ENCODE data around the gene DGAT2.
"Not testable (repeated sequence)": the region's sequence is repeated elsewhere in the genome, so short reads cannot be mapped to it uniquely, and the experiment has no call there.

The DGAT2 gene

GRCh38 chr11:75754933-75755332, 13.6 kb upstream of the DGAT2 start:
- not testable (repeated sequence) for DNase-seq (ENCODE audit: low read depth in 3 of 3)

GRCh38 chr11:75757651-75758050, 10.9 kb upstream of the DGAT2 start:
- no peak for DNase-seq (ENCODE audit: low read depth in 3 of 3)

GRCh38 chr11:75759832-75760231, 8.7 kb upstream of the DGAT2 start:
- no peak for DNase-seq (ENCODE audit: low read depth in 3 of 3)

- no peak for DNase-seq (ENCODE audit: low read depth in 3 of 3)
These were observed 8.3 kb upstream of the DGAT2 start for GRCh38 chr11:75760243-75760642.

GRCh38 chr11:75760710-75761493, 7.7 kb upstream of the DGAT2 start:
- no peak for DNase-seq (ENCODE audit: low read depth in 3 of 3)

GRCh38 chr11:75762158-75762557, 6.4 kb upstream of the DGAT2 start:
- no peak for DNase-seq (ENCODE audit: low read depth in 3 of 3)

GRCh38 chr11:75762885-75763284, 5.7 kb upstream of the DGAT2 start:
- no peak for DNase-seq (ENCODE audit: low read depth in 3 of 3)

GRCh38 chr11:75763846-75764245, 4.7 kb upstream of the DGAT2 start:
- no peak for DNase-seq (ENCODE audit: low read depth in 3 of 3)

- no peak for DNase-seq (ENCODE audit: low read depth in 3 of 3)
These were observed 3.5 kb upstream of the DGAT2 start for GRCh38 chr11:75765116-75765515.

GRCh38 chr11:75766443-75767227, 1.9 kb upstream of the DGAT2 start:
- DNase-seq (ENCODE audit: low read depth in 3 of 3): no peak

GRCh38 chr11:75767228-75767572, 1.4 kb upstream of the DGAT2 start:
- DNase-seq (ENCODE audit: low read depth in 3 of 3): no peak

- DNase-seq (ENCODE audit: low read depth in 3 of 3): no peak
These were observed 826 bp upstream of the DGAT2 start for GRCh38 chr11:75767793-75768111.

GRCh38 chr11:75768909-75769771, 562 bp downstream of the DGAT2 start:
- no peak for DNase-seq (ENCODE audit: low read depth in 3 of 3)

GRCh38 chr11:75770102-75770501, 1.5 kb downstream of the DGAT2 start:
- no peak for DNase-seq (ENCODE audit: low read depth in 3 of 3)

GRCh38 chr11:75771646-75772410, 3.2 kb downstream of the DGAT2 start:
- no peak for DNase-seq (ENCODE audit: low read depth in 3 of 3)

GRCh38 chr11:75773595-75774353, 5.2 kb downstream of the DGAT2 start:
- no peak for DNase-seq (ENCODE audit: low read depth in 3 of 3)

- DNase-seq (ENCODE audit: low read depth in 3 of 3): no peak
These were observed 6.5 kb downstream of the DGAT2 start for GRCh38 chr11:75775056-75775455.

GRCh38 chr11:75776546-75776945, 8.0 kb downstream of the DGAT2 start:
- no peak for DNase-seq (ENCODE audit: low read depth in 3 of 3)

- DNase-seq (ENCODE audit: low read depth in 3 of 3): no peak
These were observed 9.0 kb downstream of the DGAT2 start for GRCh38 chr11:75777461-75778110.

GRCh38 chr11:75778962-75779361, 10.4 kb downstream of the DGAT2 start:
- DNase-seq (ENCODE audit: low read depth in 3 of 3): no peak

Measured in stimulated activated CD4-positive, alpha-beta T cell treated with anti-CD3 and anti-CD28 coated beads, TNF-alpha, amount 100 ng/mL, for 4 hours (primary cell).